Stimulated activated CD4-positive, alpha-beta T cell treated with anti-CD3 and anti-CD28 coated beads, Interleukin-1b, Interleukin-23, amount 100 ng/mL, for 24 hours (primary cell): ENCODE measurements around the gene KRT81.
"Not testable (repeated sequence)": the region's sequence is repeated elsewhere in the genome, so short reads cannot be mapped to it uniquely, and the experiment has no call there.

Experiments
- DNase-seq, 4 experiments: peaks; one replicate each; pipeline ENCODE4 v3.0.0-alpha.2; 2020; ENCODE audit warnings: low read depth in 4 of 4, low spot score in 1 of 4

The KRT81 gene

GRCh38 chr12:52300796-52301691, 9.7 kb upstream of the KRT81 start:
- DNase-seq = no peak

GRCh38 chr12:52298677-52299190, 7.4 kb upstream of the KRT81 start:
- DNase-seq = no peak

- no peak for DNase-seq
Measured at GRCh38 chr12:52296572-52297215, 5.4 kb upstream of the KRT81 start.

GRCh38 chr12:52295663-52296062, 4.3 kb upstream of the KRT81 start:
- DNase-seq = no peak

GRCh38 chr12:52294803-52295202, 3.5 kb upstream of the KRT81 start:
- no peak for DNase-seq

GRCh38 chr12:52293926-52294325, 2.6 kb upstream of the KRT81 start:
- no peak for DNase-seq

GRCh38 chr12:52290483-52291134, 725 bp downstream of the KRT81 start:
- not testable (repeated sequence) for DNase-seq

- DNase-seq = not testable (repeated sequence)
Measured at GRCh38 chr12:52287816-52288805, 3.2 kb downstream of the KRT81 start.

- not testable (repeated sequence) for DNase-seq
Measured at GRCh38 chr12:52286857-52287785, 4.2 kb downstream of the KRT81 start.

- DNase-seq = no peak
Measured at GRCh38 chr12:52285851-52286530, 5.3 kb downstream of the KRT81 start.

GRCh38 chr12:52285172-52285745, 6.1 kb downstream of the KRT81 start:
- no peak for DNase-seq

- DNase-seq = no peak
Measured at GRCh38 chr12:52284562-52285171, 6.7 kb downstream of the KRT81 start.

GRCh38 chr12:52280796-52281560, 10.4 kb downstream of the KRT81 start:
- DNase-seq = no peak

- DNase-seq = no peak
Measured at GRCh38 chr12:52280319-52280795, 11.0 kb downstream of the KRT81 start.

GRCh38 chr12:52279422-52280318, 11.7 kb downstream of the KRT81 start:
- no peak for DNase-seq
